ENCODE data around the gene PDE4B. TPM values are rescaled to one million over a fixed set of nuclear protein-coding genes. Genes with fewer than 3 reads are reported as not detected.

The PDE4B gene
- total and polyA plus RNA-seq, 9 of the 15 experiments (the other 6 are each of a cell fraction or from before 2014, with no cell fraction given) = 0.09 TPM; not detected in 8

- Histone ChIP-seq H4K20me1 (replicated peaks; ENCODE audit: control insufficient read depth, insufficient read depth, low read length) (no peaks in the 10 kb centered on the region), H2AFZ (ENCODE audit: low read depth, low read length) (0 out of 2 replicates have a peak overlapping the region, but pooled peaks have one; percentile 13), H3K9me3 (replicated peaks; ENCODE audit: control insufficient read depth, insufficient read depth, low read depth, low read length) (no peaks in the 10 kb centered on the region), H3K36me3 (ENCODE audit: control insufficient read depth, insufficient read depth, low read length) (no peaks in the 10 kb centered on the region), H3K27me3 (ENCODE audit: control insufficient read depth in 2 of 2, insufficient read depth in 2 of 2, low read length in 2 of 2) (no peaks in the 10 kb centered on the region), H3K9ac (ENCODE audit: insufficient read depth in 1 of 2, low read depth in 2 of 2, low read length in 2 of 2) (no peak overlapping the region), H3K27ac (ENCODE audit: extremely low read depth, low read depth, low read length) (no peak overlapping the region), H3K4me1 (replicated peaks in 1 of 2; ENCODE audit: control insufficient read depth in 2 of 2, insufficient read depth in 2 of 2, low read length in 2 of 2) (no peaks in the 10 kb centered on the region), H3K9me1 (ENCODE audit: control insufficient read depth, insufficient read depth, low read length) (no peaks in the 10 kb centered on the region), H3K4me3 (no peak overlapping the region), H3K79me2 (ENCODE audit: control insufficient read depth, insufficient read depth, low read length) (no peaks in the 10 kb centered on the region), H3K4me2 (ENCODE audit: insufficient read depth, low read length) (no peak overlapping the region)
- DNase-seq (ENCODE audit: extremely low read depth in 1 of 4, low spot score in 3 of 4) (no peak), FAIRE-seq (peak; percentile 23), ATAC-seq (no peak)
- BruUV-seq (replicated peaks) = no TSS peak
- ChIA-PET CTCF (ENCODE audit: low intra/inter-chr PET ratio) (no interaction called here), POLR2A (no interaction called here)
- intact Hi-C loops (cut with micrococcal nuclease) (no loop called here), in situ Hi-C loops (cut with MboI) (no loop called here)
- TF ChIP-seq ZNF644 (tag; IDR thresholded peaks at IDR 0.05; ENCODE audit: low read depth) (no peak), SIN3A (IDR thresholded peaks at IDR 0.05; ENCODE audit: borderline replicate concordance in 2 of 2, control insufficient read depth in 1 of 2, low read depth in 2 of 2, low read length in 2 of 2) (no peak), XRCC4 (IDR thresholded peaks at IDR 0.05; ENCODE audit: extremely low read depth, insufficient read depth, insufficient read length) (no peak), E2F1 (CRISPR knock-in tag; IDR thresholded peaks at IDR 0.05) (no peak), SMAD4 (CRISPR knock-in tag; conservative IDR thresholded peaks at IDR 0.05) (no peak), CBFB (CRISPR knock-in tag; IDR thresholded peaks at IDR 0.05) (no peak), TEAD4 (IDR thresholded peaks at IDR 0.05; ENCODE audit: low read length) (no peak), TEAD4 (CRISPR knock-in tag; IDR thresholded peaks at IDR 0.05; ENCODE audit: borderline replicate concordance) (no peak), DIDO1 (tag; IDR thresholded peaks at IDR 0.05; ENCODE audit: low read depth) (no peak), RNF219 (CRISPR knock-in tag; IDR thresholded peaks at IDR 0.05) (no peak), MYC (IDR thresholded peaks at IDR 0.05; ENCODE audit: low read depth, low read length) (no peak), MYC (CRISPR knock-in tag; IDR thresholded peaks at IDR 0.05; ENCODE audit: borderline replicate concordance, low read depth) (no peak), PHF20 (IDR thresholded peaks at IDR 0.05; ENCODE audit: partially characterized antibody) (no peak), HDAC2 (IDR thresholded peaks at IDR 0.05) (no peak), PHB (CRISPR knock-in tag; IDR thresholded peaks at IDR 0.05) (no peak), ATF7 (IDR thresholded peaks at IDR 0.05) (no peak)
- TF ChIP-seq, protein P1, sequence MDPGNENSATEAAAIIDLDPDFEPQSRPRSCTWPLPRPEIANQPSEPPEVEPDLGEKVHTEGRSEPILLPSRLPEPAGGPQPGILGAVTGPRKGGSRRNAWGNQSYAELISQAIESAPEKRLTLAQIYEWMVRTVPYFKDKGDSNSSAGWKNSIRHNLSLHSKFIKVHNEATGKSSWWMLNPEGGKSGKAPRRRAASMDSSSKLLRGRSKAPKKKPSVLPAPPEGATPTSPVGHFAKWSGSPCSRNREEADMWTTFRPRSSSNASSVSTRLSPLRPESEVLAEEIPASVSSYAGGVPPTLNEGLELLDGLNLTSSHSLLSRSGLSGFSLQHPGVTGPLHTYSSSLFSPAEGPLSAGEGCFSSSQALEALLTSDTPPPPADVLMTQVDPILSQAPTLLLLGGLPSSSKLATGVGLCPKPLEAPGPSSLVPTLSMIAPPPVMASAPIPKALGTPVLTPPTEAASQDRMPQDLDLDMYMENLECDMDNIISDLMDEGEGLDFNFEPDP (CRISPR knock-in tag; IDR thresholded peaks at IDR 0.05) = no peak
- TF ChIP-seq, protein P2, sequence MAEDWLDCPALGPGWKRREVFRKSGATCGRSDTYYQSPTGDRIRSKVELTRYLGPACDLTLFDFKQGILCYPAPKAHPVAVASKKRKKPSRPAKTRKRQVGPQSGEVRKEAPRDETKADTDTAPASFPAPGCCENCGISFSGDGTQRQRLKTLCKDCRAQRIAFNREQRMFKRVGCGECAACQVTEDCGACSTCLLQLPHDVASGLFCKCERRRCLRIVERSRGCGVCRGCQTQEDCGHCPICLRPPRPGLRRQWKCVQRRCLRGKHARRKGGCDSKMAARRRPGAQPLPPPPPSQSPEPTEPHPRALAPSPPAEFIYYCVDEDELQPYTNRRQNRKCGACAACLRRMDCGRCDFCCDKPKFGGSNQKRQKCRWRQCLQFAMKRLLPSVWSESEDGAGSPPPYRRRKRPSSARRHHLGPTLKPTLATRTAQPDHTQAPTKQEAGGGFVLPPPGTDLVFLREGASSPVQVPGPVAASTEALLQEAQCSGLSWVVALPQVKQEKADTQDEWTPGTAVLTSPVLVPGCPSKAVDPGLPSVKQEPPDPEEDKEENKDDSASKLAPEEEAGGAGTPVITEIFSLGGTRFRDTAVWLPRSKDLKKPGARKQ (CRISPR knock-in tag; IDR thresholded peaks at IDR 0.05) = no peak
These were observed 131.8 kb downstream of the PDE4B start for GRCh38 chr1:65924471-65924870.
